HepG2 (cell line): ENCODE data around the gene AIFM1. TPM values are rescaled to one million over a fixed set of nuclear protein-coding genes. Genes with fewer than 3 reads are reported as not detected.

Source experiments
- GABPB1 ChIP-seq: IDR thresholded peaks from 2 replicates; pipeline ENCODE4 v1.6.1; 2016; ENCODE audit warnings: mild to moderate bottlenecking, missing genetic modification reagents, moderate library complexity, missing compliant biosample characterization
- GATAD1 ChIP-seq: IDR thresholded peaks from 2 replicates; pipeline ENCODE4 v1.6.1; 2016; ENCODE audit warnings: missing genetic modification reagents, missing compliant biosample characterization
- JDP2 ChIP-seq: sonication (generic); formaldehyde crosslinking; IDR thresholded peaks from 2 replicates; pipeline ENCODE4 v1.8.1; 2022; ENCODE audit warnings: missing genetic modification reagents, borderline replicate concordance
- KAT2B ChIP-seq: fragments of 150-350 bp; IDR thresholded peaks from 2 replicates; pipeline ENCODE4 v1.6.1; 2014; ENCODE audit warnings: low read depth, low read length, borderline replicate concordance
- KDM2A ChIP-seq: sonication (generic); formaldehyde crosslinking; IDR thresholded peaks from 2 replicates; pipeline ENCODE4 v1.4.0; 2020; ENCODE audit warnings: low read depth, missing genetic modification reagents, borderline replicate concordance
- MAFF ChIP-seq: IDR thresholded peaks from 2 replicates; pipeline ENCODE4 v1.6.1; 2011; ENCODE audit warnings: low read depth, low read length, improper control_type of control experiment
- MTA1 ChIP-seq: sonication (generic); formaldehyde crosslinking; IDR thresholded peaks from 2 replicates; pipeline ENCODE4 v1.4.0; 2020; ENCODE audit warnings: missing genetic modification reagents, mild to moderate bottlenecking, borderline replicate concordance
- MXI1 ChIP-seq: IDR thresholded peaks from 3 replicates; pipeline ENCODE4 v1.6.1; 2012; ENCODE audit warnings: low read depth, low read length, inconsistent platforms, borderline replicate concordance
- NFE2 ChIP-seq: sonication (generic); formaldehyde crosslinking; IDR thresholded peaks from 2 replicates; pipeline ENCODE4 v1.4.0; 2020; ENCODE audit warnings: missing genetic modification reagents
- NR1H2 ChIP-seq: sonication (generic); formaldehyde crosslinking; IDR thresholded peaks from 2 replicates; pipeline ENCODE4 v1.8.1; 2022; ENCODE audit warnings: low read depth, missing genetic modification reagents, borderline replicate concordance
- NR2F1 ChIP-seq, 2 experiments: fragments of 450-650 bp in 1 of 2; formaldehyde crosslinking in 1 of 2; IDR thresholded peaks; 2 replicates each; pipeline versions ENCODE4 v1.5.0 to v1.6.1; 2016 to 2020; ENCODE audit warnings: mild to moderate bottlenecking in 1 of 2, missing compliant biosample characterization in 1 of 2, missing genetic modification reagents in 1 of 2, moderate library complexity in 1 of 2
- PRMT3 ChIP-seq: sonication (generic); formaldehyde crosslinking; IDR thresholded peaks from 2 replicates; pipeline ENCODE4 v1.8.1; 2022; ENCODE audit warnings: low read depth, mild to moderate bottlenecking, moderate library complexity, missing genetic modification reagents, borderline replicate concordance
- RBAK ChIP-seq: sonication (generic); formaldehyde crosslinking; IDR thresholded peaks from 2 replicates; pipeline ENCODE4 v1.5.1; 2020; ENCODE audit warnings: mild to moderate bottlenecking, missing genetic modification reagents
- SPEN ChIP-seq: sonication (generic); formaldehyde crosslinking; IDR thresholded peaks from 2 replicates; pipeline ENCODE4 v1.5.1; 2020; ENCODE audit warnings: low read depth, mild to moderate bottlenecking, missing genetic modification reagents
- TAF15 ChIP-seq: fragments of 200-400 bp; formaldehyde crosslinking; IDR thresholded peaks from one replicate; pipeline ENCODE4 v1.6.1; 2018; ENCODE audit warnings: mild to moderate bottlenecking, low read depth, low read length; ENCODE audit not compliant: poor library complexity, severe bottlenecking
- TRAFD1 ChIP-seq: sonication (generic); formaldehyde crosslinking; IDR thresholded peaks from 2 replicates; pipeline ENCODE4 v1.5.1; 2020; ENCODE audit warnings: missing genetic modification reagents, mild to moderate bottlenecking, borderline replicate concordance
- ZMAT3 ChIP-seq: sonication (generic); formaldehyde crosslinking; conservative IDR thresholded peaks from 2 replicates; pipeline ENCODE4 v1.7.0; 2021; ENCODE audit warnings: missing genetic modification reagents
- ZNF251 ChIP-seq: sonication (generic); formaldehyde crosslinking; IDR thresholded peaks from 2 replicates; pipeline ENCODE4 v1.9.0; 2021; ENCODE audit warnings: mild to moderate bottlenecking, missing genetic modification reagents
- ZNF580 ChIP-seq: IDR thresholded peaks from 2 replicates; pipeline ENCODE4 v1.6.1; 2016; ENCODE audit warnings: low read depth, borderline replicate concordance
- ZNF768 ChIP-seq: sonication (generic); formaldehyde crosslinking; IDR thresholded peaks from 2 replicates; pipeline ENCODE4 v1.4.0; 2020; ENCODE audit warnings: missing genetic modification reagents
- ZNF775 ChIP-seq: sonication (generic); formaldehyde crosslinking; IDR thresholded peaks from 2 replicates; pipeline ENCODE4 v1.4.0; 2020; ENCODE audit warnings: missing genetic modification reagents, mild to moderate bottlenecking, moderate library complexity, borderline replicate concordance
- ZNF883 ChIP-seq: sonication (generic); formaldehyde crosslinking; IDR thresholded peaks from 2 replicates; pipeline ENCODE4 v1.5.1; 2020; ENCODE audit warnings: mild to moderate bottlenecking, missing genetic modification reagents; ENCODE audit errors: not compliant biosample characterization
- ZUFSP ChIP-seq: sonication (generic); formaldehyde crosslinking; IDR thresholded peaks from 2 replicates; pipeline ENCODE4 v1.9.0; 2021; ENCODE audit warnings: missing genetic modification reagents, mild to moderate bottlenecking, borderline replicate concordance
- polyA plus RNA-seq, 8 experiments: library from polyadenylated mRNA; depleted of rRNA in 3 of 8; stranded (reverse) in 7 of 8; unstranded in 1 of 8; fragments of >200 nt; fragmentation: Illumina TruSeq in 4 of 8; extraction: Trizol in 4 of 8; gene quantifications; 2 replicates each; pipeline versions ENCODE4 v1.2.1 to v1.2.3, GENCODE V29; 2011 to 2016; ENCODE audit warnings: low read depth in 4 of 8, missing spikeins in 1 of 8, mixed read lengths in 1 of 8; ENCODE audit not compliant: insufficient read depth in 1 of 8
- total RNA-seq, 5 experiments: library from RNA; depleted of rRNA; stranded (reverse); fragments of >200 nt; fragmentation: Illumina TruSeq; extraction: Trizol; gene quantifications; 2 replicates each; pipeline ENCODE4 v1.2.3, GENCODE V29; 2016; ENCODE audit warnings: low read depth in 1 of 5

Gene AIFM1
- total and polyA plus RNA-seq, 2 of the 13 experiments (the other 11 are each of a cell fraction or from before 2014, with no cell fraction given), result 42.8 to 46.9 TPM

- TF ChIP-seq TRAFD1 (CRISPR knock-in tag) (no peak), RBAK (CRISPR knock-in tag) (no peak), ZNF580 (CRISPR knock-in tag) (no peak), ZMAT3 (no peak), JDP2 (no peak), NR1H2 (CRISPR knock-in tag) (no peak), NR2F1 (CRISPR knock-in tag; IDR thresholded peaks at IDR 0.05) (no peak), NFE2 (CRISPR knock-in tag) (no peak), GABPB1 (peak; percentile 30; the same call in 1 of the 2 replicates), TAF15 (no peak), ZUFSP (CRISPR knock-in tag) (no peak), MAFF (no peak), MXI1 (no peak), KDM2A (CRISPR knock-in tag) (peak; percentile 25; the same call in 1 of the 2 replicates), KAT2B (no peak), ZNF768 (no peak), SPEN (CRISPR knock-in tag) (no peak), ZNF883 (CRISPR knock-in tag) (no peak), GATAD1 (CRISPR knock-in tag) (no peak), ZNF775 (CRISPR knock-in tag) (no peak), MTA1 (CRISPR knock-in tag) (no peak), ZNF251 (CRISPR knock-in tag) (no peak), PRMT3 (CRISPR knock-in tag) (no peak)
Measured at GRCh38 chrX:130171446-130172126, 5.9 kb upstream of the AIFM1 start, which contains the start of gene RAB33A (continued).
